ENCODE results near the gene CST6.

DNA sequence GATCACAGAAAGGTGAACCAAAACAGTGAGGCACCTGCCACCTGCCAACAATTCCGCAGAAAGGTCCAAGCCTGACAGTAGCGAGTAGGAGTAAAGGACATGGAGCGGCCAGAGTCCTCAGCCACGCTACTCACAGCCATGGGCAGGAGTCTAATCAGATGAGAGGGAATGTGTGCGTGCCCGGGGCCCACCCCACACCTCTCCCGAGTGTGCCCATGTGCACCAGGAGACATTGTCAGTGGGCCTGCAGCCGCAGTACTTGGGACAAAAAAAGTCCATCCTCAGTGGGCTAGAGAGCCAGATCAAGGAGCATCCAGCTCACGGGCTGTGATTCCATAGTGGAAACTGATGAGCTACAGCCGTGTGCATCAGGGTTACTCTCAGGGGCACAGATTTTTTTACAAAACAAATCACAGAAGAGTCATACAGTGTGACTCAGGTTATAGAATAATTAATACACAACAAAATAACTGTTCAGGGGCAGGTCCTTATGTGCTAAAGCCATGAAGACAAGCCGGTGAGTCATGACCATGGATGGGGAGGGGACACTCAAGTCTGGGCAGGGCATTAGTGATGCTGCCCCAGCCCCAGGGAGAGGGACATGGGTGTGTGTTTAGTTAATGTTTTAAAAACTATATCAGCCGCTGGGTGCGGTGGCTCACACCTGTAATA, 38.2 kb upstream of the CST6 start:
- TF ChIP-seq CTCF (IDR thresholded peaks at IDR 0.05) (no peak), POLR2A (IDR thresholded peaks at IDR 0.05) (no peak)

Data from thyroid gland (tissue), 4 donors.